Osteoblast (primary cell): ENCODE data around the gene CORO2B. TPM values are rescaled to one million over a fixed set of nuclear protein-coding genes. Genes with fewer than 3 reads are reported as not detected.

Experiments used
- DNase-seq: peaks from one replicate; pipeline ENCODE4 v3.0.0; 2011; ENCODE audit warnings: low spot score, mixed read lengths; ENCODE audit not compliant: insufficient read length; ENCODE audit errors: missing footprints
- H2AFZ ChIP-seq: 2 replicates; pipeline ENCODE4 v1.6.0; 2011; ENCODE audit warnings: mild to moderate bottlenecking, low read length
- H3K27ac ChIP-seq: 2 replicates; pipeline ENCODE4 v1.5.1; 2011; ENCODE audit warnings: mild to moderate bottlenecking, low read depth, low read length, moderate library complexity
- H3K27me3 ChIP-seq: 2 replicates; pipeline ENCODE4 v1.6.0; 2012; ENCODE audit warnings: mild to moderate bottlenecking, control low read depth, inconsistent platforms, low read length, moderate library complexity; ENCODE audit not compliant: insufficient read depth
- H3K36me3 ChIP-seq: 2 replicates; pipeline ENCODE4 v1.5.1; 2011; ENCODE audit warnings: mild to moderate bottlenecking, low read length, control low read depth, moderate library complexity; ENCODE audit not compliant: insufficient read depth
- H3K4me1 ChIP-seq: 2 replicates; pipeline ENCODE4 v1.5.1; 2011; ENCODE audit warnings: mild to moderate bottlenecking, low read length, control low read depth, moderate library complexity; ENCODE audit not compliant: insufficient read depth
- H3K4me2 ChIP-seq: 2 replicates; pipeline ENCODE4 v1.6.0; 2011; ENCODE audit warnings: mild to moderate bottlenecking, low read length; ENCODE audit not compliant: insufficient read depth
- H3K4me3 ChIP-seq: fragments of 200-600 bp; sonication (generic); 3 replicates; pipeline ENCODE4 v1.5.1; 2012; ENCODE audit warnings: mild to moderate bottlenecking, low read length, inconsistent platforms; ENCODE audit not compliant: insufficient read depth
- H3K79me2 ChIP-seq: 2 replicates; pipeline ENCODE4 v1.6.0; 2012; ENCODE audit warnings: mild to moderate bottlenecking, low read length, control low read depth, inconsistent platforms; ENCODE audit not compliant: insufficient read depth
- H3K9me3 ChIP-seq: 2 replicates; pipeline ENCODE4 v1.5.1; 2011; ENCODE audit warnings: low read depth, low read length, control low read depth
- H4K20me1 ChIP-seq: 2 replicates; pipeline ENCODE4 v1.6.0; 2012; ENCODE audit warnings: mild to moderate bottlenecking, low read length, control low read depth; ENCODE audit not compliant: insufficient read depth
- CTCF ChIP-seq: IDR thresholded peaks from 2 replicates; pipeline ENCODE4 v1.5.1; 2011; ENCODE audit warnings: mild to moderate bottlenecking, low read depth, low read length, moderate library complexity; ENCODE audit errors: extremely low read depth
- total RNA-seq: library from RNA; depleted of rRNA; stranded (reverse); fragments of >200 nt; gene quantifications from 2 replicates; pipeline ENCODE4 v1.2.3, GENCODE V29; 2012

Gene CORO2B
- total RNA-seq, 1 donor: 10.5 TPM

- Histone ChIP-seq H4K20me1 (no peaks in the 10 kb centered on the region), H3K36me3 (no peaks in the 10 kb centered on the region), H3K9me3 (no peaks in the 10 kb centered on the region), H3K4me1 (peaks cover 23% of the 10 kb centered on the region), H3K4me3 (no peak overlapping the region), H3K79me2 (peaks cover 85% of the 10 kb centered on the region), H3K27me3 (no peaks in the 10 kb centered on the region), H2AFZ (no peak overlapping the region), H3K4me2 (no peak overlapping the region), H3K27ac (no peak overlapping the region)
- no peak for DNase-seq
- TF ChIP-seq CTCF: no peak
Observed at GRCh38 chr15:68593341-68593740, 14.5 kb downstream of the CORO2B start.

- no peaks in the 10 kb centered on the region for H3K9me3 ChIP-seq
- no peaks in the 10 kb centered on the region for H4K20me1 ChIP-seq
- no peak overlapping the region for H3K4me3 ChIP-seq
- no peak for DNase-seq
- no peak overlapping the region for H3K4me2 ChIP-seq
- H3K27me3 ChIP-seq: no peaks in the 10 kb centered on the region
- H3K4me1 ChIP-seq: peaks cover 23% of the 10 kb centered on the region
- H2AFZ ChIP-seq: no peak overlapping the region
- no peak for TF ChIP-seq CTCF
- H3K27ac ChIP-seq: no peak overlapping the region
- no peaks in the 10 kb centered on the region for H3K36me3 ChIP-seq
- H3K79me2 ChIP-seq: peaks cover 82% of the 10 kb centered on the region
Observed at GRCh38 chr15:68593828-68594532, 15.2 kb downstream of the CORO2B start.

- H3K4me2 ChIP-seq: no peak overlapping the region
- no peaks in the 10 kb centered on the region for H3K27me3 ChIP-seq
- peaks cover 24% of the 10 kb centered on the region for H3K4me1 ChIP-seq
- H2AFZ ChIP-seq: no peak overlapping the region
- no peak overlapping the region for H3K4me3 ChIP-seq
- no peaks in the 10 kb centered on the region for H4K20me1 ChIP-seq
- H3K9me3 ChIP-seq: no peaks in the 10 kb centered on the region
- H3K27ac ChIP-seq: no peak overlapping the region
- no peaks in the 10 kb centered on the region for H3K36me3 ChIP-seq
- peaks cover 81% of the 10 kb centered on the region for H3K79me2 ChIP-seq
- DNase-seq: no peak
- no peak for TF ChIP-seq CTCF
Observed at GRCh38 chr15:68594533-68595259, 15.9 kb downstream of the CORO2B start.

- Histone ChIP-seq H4K20me1 (no peaks in the 10 kb centered on the region), H3K79me2 (peaks cover 80% of the 10 kb centered on the region), H2AFZ (no peak overlapping the region), H3K4me2 (no peak overlapping the region), H3K9me3 (no peaks in the 10 kb centered on the region), H3K27me3 (no peaks in the 10 kb centered on the region), H3K4me1 (peaks cover 29% of the 10 kb centered on the region), H3K4me3 (no peak overlapping the region), H3K36me3 (no peaks in the 10 kb centered on the region), H3K27ac (no peak overlapping the region)
- DNase-seq: no peak
- TF ChIP-seq CTCF: no peak
Observed at GRCh38 chr15:68595260-68595564, 16.4 kb downstream of the CORO2B start.
